GM18498 (cell line): ENCODE data around the gene SPINK8.
"Not testable (repeated sequence)": the region's sequence is repeated elsewhere in the genome, so short reads cannot be mapped to it uniquely, and the experiment has no call there.

Experiments
- ATAC-seq: cut with Tn5 transposase; IDR thresholded peaks from one replicate; pipeline ENCODE4 v1.9.1; 2021; ENCODE audit warnings: mild to moderate bottlenecking, moderate library complexity; ENCODE audit not compliant: unreplicated experiment

Gene SPINK8

DNA sequence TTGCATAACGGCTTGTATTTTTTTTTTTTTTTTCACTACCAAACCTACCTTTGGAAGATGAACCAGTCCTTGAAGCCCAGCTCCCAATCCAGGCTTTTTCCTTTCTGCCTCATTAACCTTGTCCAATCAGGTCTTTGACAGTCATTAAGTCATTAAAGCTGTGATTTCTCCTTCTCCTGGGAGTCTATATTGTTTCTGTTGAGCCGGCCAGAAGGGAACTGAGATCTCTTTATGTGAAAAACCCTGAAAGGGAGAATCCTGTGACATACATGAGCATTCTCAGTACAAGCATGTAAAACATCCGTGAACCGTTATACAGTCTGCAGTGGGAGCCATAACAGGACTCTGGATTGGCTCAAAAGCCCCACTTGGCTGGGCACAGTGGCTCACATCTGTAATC, 52.6 kb downstream of the SPINK8 start:
- ATAC-seq = no peak

DNA sequence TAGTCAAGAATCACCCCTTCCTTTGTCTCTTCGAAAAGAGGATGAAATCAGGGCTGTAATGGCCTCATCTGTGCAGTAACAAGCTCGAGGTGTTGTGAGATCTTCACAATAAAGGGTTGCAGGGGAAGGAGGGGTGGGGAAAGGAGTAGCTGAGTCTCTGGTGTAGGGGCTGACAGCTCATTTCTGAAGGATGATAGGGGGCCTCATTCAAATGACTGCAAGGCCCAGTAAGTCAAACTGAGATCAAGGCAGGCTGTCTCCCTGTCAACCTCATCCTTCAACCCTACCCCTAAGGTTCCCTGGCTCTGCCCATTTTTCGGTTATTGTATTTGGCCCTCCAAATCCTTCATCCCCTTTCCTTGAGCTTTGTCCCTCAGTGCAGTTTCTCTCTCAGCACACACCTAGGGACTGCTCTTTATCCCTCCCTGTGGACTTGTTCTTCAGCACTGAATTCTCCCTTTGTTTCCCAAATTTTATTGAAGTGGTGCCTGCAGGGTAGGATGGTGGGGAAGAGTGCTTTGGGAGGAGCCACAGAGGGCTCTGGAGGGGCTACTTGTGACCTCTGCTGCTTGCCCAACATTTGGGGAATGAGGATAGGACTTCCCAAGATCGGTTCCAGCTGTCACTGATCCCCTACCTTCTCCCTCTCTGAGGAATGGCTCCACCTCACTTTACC, 54.4 kb downstream of the SPINK8 start:
- no peak for ATAC-seq

DNA sequence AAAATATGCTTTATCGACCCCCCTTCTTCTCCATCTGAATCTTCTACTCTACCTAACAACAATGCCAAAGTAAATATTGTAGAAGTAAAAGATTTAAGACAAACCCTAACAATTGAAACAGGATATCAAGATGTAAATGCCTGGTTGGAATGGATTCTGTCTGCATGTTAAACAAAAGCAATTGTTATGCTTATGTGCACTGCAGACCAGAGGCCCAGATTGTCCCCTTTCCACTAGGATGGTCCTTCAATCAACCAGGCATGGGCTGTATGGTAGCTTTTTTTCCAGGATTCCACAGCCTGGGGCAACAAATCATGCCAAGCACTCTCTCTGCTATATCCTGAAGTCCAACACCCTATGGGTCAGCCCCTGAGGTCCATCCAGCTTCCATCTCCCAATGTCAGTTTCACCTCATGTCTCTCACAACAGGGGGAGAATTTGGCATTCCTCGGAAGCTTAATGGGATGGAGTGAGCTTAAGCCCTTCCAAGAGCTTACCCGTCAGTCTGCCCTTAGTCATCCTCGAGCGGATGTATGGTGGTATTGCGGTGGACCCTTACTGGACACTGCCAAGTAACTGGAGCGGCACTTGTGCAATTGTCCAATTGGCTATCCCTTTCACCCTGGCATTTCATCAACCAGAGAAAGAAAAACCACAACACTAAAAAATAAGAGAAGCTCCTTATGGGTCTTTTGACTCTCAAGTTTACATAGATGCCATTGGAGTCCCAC, 56.4 kb downstream of the SPINK8 start:
- ATAC-seq = no peak

DNA sequence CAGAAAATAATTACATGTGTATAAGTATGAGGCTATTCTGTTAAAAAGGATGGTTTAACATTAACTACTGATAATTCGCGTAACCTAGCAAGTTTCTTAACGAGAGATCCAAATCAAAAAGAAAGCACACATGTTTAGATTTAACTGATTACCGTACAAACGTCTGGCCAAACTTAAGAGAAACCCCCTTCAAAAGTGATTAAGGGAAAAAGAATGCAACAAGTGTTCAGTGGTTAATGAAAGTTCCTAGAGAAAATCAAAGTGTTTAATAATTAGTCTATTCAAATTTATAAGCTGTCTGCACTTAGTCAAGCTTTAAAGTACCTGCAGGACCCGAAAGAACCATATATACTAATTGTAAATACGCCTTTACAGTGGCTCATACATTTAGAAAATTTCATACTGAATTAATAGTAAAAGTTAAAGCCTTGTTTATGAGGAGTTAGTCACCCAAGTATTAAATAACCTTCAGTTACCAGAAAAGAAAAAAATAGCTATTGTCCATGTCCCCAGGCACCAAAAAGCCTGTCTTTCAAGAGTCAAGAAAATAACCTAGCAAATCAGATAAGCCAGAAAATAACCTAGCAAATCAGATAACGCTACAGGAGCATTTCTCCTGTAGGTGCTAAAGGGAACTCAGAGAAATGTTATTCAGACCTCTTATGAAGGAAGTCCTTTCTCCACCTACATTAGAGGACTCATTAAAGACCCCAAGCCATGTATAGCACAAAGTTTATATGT, 58.0 kb downstream of the SPINK8 start:
- no peak for ATAC-seq

DNA sequence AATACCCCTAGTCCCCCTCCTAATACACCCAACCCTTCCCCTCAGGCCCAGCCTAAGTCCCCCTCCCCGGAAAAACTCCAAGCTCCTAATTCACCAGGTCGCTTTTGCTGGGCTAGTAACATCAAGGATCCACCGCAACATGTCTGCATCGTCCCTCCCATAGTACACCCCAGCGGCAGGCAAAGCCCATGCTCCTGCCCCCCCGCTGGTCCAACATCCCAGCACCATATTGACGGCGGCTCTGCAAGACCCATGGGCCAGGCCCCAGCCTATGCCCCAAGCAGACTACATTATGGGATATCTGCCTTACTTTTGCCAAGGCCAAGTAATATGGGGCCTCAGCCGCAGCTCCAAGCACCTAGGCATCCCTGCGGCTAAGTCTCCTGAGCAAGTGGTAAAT, 59.0 kb downstream of the SPINK8 start:
- ATAC-seq = no peak

DNA sequence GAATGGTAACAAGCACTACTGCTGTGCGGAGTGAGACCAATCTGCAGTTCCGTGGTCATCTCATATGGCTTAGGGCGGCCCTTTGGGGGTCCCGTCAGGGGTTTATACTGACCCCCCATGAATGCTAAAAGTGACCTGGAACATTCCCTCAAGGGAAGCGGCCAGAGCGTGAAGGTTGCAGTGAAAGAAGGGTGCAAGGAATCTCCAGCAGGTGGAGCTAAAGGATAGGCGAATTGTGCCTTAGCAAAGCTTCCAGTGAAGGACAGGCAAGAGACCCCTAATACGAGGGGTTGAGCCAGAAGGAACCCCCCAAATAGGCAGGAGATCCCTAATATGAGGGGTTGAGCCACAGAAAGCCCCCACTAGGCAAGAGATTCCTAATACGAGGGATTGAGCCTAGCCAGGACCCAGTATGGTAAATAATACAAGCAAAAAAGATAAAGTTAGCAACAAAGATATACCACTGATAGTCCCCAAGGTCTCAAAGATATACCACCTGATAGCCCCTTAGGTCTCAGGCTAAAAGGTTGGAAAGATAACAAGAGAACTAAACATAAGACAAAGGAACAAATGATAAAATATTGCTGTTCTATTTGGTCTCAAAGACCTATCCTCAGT, 59.8 kb downstream of the SPINK8 start:
- no peak for ATAC-seq

DNA sequence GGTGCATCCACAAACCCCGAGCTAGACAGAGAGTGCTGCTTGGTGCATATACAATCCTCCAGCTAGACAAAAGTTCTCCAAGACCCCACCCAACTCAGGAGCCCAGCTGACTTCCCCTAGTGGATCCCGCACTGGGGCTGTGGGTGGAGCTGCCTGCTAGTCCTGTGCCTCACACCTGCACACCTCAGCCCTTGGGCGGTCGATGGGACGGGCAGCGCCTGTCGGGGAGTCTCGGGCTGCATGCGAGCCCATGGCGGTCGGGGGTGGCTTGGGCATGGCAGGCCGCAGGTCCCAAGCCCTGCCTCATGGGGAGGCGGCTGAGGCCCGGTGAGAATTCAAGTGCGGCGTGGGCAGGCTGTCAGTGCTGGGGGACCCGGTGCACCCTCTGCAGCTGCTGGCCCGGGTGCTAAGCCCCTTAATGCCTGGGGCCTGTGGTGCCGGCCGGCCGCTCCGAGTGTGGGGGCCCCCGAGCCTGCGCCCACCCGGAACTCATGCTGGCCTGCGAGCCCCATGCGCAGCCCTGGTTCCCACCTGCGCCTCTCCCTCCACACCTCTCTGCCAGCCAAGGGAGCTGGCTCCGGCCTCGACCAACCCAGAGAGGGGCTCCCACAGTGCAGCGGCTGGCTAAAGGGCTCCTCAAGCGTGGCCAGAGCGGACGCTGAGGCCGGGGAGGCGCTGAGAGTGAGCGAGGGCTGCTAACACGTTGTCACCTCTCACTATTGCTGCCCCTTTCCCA, 61.5 kb downstream of the SPINK8 start:
- ATAC-seq = no peak

DNA sequence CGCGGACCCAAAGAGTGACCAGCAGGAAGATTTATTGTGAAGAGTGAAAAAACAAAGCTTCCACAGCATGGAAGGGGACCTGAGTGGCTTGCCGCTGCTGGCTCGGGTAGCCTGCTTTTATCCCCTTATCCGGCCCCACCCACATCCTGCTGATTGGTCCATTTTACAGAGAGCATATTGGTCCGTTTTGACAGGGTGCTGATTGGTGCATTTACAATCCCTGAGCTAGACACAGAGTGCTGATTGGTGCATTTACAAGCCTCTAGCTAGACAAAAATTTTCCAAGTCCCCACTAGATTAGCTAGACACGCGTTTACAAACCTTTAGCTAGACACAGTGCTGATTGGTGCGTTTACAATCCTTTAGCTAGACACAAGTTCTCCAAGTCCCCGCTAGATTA, 62.2 kb downstream of the SPINK8 start:
- not testable (repeated sequence) for ATAC-seq

DNA sequence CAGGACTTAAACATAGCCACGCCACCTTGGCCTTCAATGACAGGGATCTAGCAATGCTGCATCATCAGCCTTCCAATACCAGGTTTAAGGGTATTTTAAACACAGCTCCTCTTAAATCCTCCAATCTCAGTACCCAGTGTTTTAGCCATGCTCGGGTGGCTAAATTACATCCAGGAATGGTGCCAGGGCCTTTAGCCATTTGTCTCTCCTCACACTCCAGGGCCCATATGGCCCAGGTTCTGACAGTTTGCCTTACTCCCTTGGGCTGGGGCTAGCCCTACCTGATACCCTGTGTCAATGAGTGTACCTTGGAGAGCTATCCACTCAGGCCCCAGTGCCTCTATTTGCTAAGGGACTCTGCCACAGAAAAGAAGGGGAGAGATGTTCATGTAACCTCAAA, 63.2 kb downstream of the SPINK8 start:
- ATAC-seq = no peak

DNA sequence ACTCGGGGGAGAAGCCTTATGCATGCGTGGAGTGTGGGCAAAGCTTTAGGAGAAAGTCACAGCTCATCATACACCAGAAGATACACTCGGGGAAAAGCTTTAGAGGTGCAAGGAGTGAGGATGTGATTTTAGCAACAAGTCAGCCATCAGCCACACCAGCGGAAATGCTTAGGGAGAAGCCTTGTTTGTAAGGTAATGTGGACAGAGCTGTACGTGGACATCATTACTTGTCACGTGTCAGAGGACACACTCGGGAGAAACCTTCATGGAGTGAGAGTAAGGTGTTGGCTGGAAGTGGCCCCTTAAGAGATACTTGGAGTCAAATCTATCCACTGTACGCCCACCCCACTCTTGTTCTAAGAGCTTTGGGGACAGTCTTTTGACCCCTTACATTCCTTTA, 63.9 kb downstream of the SPINK8 start:
- ATAC-seq = no peak

DNA sequence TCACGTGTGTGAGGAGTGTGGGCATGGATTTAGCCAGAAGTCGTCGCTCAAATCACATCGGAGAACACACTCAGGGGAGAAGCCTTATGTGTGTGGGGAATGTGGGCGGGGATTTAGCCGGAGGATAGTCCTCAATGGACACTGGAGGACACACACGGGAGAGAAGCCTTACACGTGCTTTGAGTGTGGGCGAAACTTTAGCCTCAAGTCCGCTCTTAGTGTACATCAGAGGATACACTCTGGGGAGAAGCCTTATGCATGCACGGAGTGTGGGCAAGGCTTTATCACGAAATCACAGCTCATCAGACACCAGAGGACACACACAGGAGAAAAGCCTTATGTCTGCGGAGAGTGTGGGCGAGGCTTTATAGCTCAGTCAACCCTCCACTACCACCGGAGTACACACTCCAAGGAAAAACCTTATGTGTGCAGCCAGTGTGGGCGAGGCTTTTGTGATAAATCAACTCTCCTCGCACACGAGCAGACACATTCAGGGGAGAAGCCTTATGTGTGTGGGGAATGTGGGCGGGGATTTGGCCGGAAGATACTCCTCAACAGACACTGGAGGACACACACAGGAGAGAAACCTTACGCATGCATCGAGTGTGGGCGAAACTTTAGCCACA, 64.4 kb downstream of the SPINK8 start:
- ATAC-seq = no peak

DNA sequence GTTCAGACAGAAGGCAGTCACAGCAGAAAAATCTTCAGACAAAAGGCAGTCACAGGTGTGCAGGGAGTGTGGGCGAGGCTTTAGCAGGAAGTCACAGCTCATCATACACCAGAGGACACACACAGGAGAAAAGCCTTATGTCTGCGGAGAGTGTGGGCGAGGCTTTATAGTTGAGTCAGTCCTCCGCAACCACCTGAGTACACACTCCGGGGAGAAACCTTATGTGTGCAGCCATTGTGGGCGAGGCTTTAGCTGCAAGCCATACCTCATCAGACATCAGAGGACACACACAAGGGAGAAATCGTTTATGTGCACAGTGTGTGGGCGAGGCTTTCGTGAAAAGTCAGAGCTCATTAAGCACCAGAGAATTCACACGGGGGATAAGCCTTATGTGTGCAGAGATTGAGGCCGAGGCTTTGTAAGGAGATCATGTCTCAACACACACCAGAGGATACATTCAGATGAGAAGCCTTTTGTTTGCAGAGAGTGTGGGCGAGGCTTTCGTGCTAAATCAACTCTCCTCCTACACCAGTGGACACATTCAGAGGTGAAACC, 65.0 kb downstream of the SPINK8 start:
- no peak for ATAC-seq

DNA sequence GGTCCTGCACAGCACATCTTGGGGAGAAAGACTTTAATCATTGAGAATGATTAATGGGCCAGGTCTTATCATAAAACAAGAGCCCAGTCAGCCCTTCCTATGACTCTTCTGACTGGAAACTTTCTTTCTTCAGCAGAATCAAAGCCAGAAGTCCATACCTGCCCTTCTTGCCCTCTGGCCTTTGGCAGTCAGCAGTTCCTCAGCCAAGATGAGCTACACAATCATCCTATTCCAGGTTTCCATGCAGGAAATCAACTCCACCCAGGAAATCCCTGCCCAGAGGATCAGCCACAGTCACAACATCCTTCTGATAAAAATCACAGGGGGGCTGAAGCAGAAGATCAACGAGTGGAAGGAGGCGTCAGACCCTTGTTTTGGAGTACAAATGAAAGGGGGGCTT, 65.7 kb downstream of the SPINK8 start:
- ATAC-seq = no peak

DNA sequence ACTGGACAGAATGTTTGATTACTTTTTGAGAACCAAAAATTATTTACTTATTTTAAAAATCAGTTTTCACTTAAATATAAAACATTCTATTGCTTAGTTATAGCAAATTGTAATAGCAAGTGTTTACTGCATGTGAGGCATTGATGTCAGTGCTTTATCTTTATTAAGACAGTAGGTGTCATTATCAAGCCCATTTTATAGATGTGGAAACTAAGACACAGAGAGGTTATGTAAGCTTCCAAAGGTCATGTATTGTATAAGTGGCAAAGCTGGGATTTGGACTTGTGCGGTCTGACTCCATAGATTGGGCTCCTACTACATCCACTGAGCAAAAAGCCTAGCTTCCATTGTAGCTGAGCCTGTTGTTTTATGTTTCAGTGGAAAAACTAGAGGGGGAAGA, 74.9 kb downstream of the SPINK8 start:
- ATAC-seq = no peak
